ENCODE data around the gene SELPLG.
"Not testable (repeated sequence)": the region's sequence is repeated elsewhere in the genome, so short reads cannot be mapped to it uniquely, and the experiment has no call there.

SELPLG gene

GRCh38 chr12:108620236-108620879, 13.3 kb downstream of the SELPLG start:
- DNase-seq (no peak), ATAC-seq (no peak)
- H3K9me3 Mint-ChIP-seq = peaks cover 6 to 17% of the 10 kb centered on the region in 2 donors
- no peak overlapping the region for H3K27ac Mint-ChIP-seq
- H3K4me1 Mint-ChIP-seq = peaks cover 79% of the 10 kb centered on the region
- no peak overlapping the region for H3K4me3 Mint-ChIP-seq
- H3K27me3 Mint-ChIP-seq = no peaks in the 10 kb centered on the region

DNA sequence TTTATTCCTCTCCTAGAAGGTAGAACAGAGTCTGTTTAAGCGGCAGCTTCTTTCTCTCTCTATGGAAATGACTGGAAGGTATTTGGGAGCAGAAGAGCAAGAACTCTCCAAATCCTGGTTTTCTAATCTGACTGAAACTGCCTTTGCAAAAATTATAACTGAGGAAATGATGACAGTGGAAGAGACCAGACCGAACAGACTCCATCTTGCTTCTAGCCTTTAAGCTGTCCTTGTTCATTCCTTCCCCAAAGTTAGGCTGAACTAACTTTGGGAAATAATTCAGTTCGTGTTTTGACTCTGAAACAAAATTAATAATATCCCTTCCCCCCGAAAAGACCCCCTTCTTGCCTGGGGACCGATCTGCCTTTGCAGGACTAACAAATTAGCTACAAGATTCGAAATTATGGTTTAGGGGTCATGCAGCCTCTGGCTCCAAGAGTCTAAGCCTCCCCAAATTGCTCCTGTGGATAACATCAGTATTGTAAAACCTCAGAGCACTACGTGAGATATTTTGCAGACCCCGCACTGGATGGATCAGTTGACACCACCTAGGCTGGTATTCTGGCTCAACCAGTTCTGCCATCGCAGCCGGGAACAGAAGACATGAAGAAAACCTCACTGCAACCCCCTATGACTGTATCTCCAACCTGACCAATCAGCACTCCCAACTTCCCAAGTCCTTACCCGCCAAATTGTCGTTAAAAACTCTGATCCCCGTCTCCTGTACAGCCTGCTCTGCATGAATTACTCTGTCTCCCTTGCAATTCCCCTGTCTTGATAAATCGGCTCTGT, 14.1 kb downstream of the SELPLG start:
- peaks cover 75% of the 10 kb centered on the region for H3K4me1 Mint-ChIP-seq
- no peak overlapping the region for H3K4me3 Mint-ChIP-seq

GRCh38 chr12:108618953-108619274, 14.8 kb downstream of the SELPLG start:
- not testable (repeated sequence) for H3K27me3 Mint-ChIP-seq, H3K4me3 Mint-ChIP-seq, DNase-seq, ATAC-seq
- Mint-ChIP-seq H3K27ac (peak overlapping the region; percentile 75 to 92), H3K9me3 (peaks cover 6 to 17% of the 10 kb centered on the region in 2 donors), H3K4me1 (peaks cover 79% of the 10 kb centered on the region)

More for the DNA sequence above, 14.1 kb downstream of the SELPLG start:
- Mint-ChIP-seq H3K27me3 (no peaks in the 10 kb centered on the region), H3K27ac (peak overlapping the region in 1 of 2 donors; percentile 11), H3K9me3 (peaks cover 6 to 17% of the 10 kb centered on the region in 2 donors)
- no peak for ATAC-seq
- no peak for DNase-seq

- H3K27me3 Mint-ChIP-seq = no peaks in the 10 kb centered on the region
- peak; percentile 79 to 81 for DNase-seq
- no peak for ATAC-seq
- no peak overlapping the region for H3K4me3 Mint-ChIP-seq
- peaks cover 79% of the 10 kb centered on the region for H3K4me1 Mint-ChIP-seq
- H3K9me3 Mint-ChIP-seq = peaks cover 6 to 11% of the 10 kb centered on the region in 2 donors
- peak overlapping the region; percentile 22 to 75 for H3K27ac Mint-ChIP-seq
Observed at GRCh38 chr12:108618079-108618952, 15.4 kb downstream of the SELPLG start.

GRCh38 chr12:108616941-108617858, 16.5 kb downstream of the SELPLG start:
- Mint-ChIP-seq H3K4me1 (peaks cover 78% of the 10 kb centered on the region), H3K4me3 (peak overlapping the region; percentile 50 to 61), H3K27me3 (no peaks in the 10 kb centered on the region), H3K27ac (peak overlapping the region; percentile 69 to 85), H3K9me3 (peaks cover 6 to 10% of the 10 kb centered on the region in 2 donors)
- ATAC-seq (peak; percentile 96), DNase-seq (peak; percentile 91 to 96)

GRCh38 chr12:108616359-108616758, 17.3 kb downstream of the SELPLG start:
- peak overlapping the region; percentile 69 to 85 for H3K27ac Mint-ChIP-seq
- no peak for DNase-seq
- H3K4me3 Mint-ChIP-seq = peak overlapping the region in 1 of 2 donors; percentile 50
- no peaks in the 10 kb centered on the region for H3K27me3 Mint-ChIP-seq
- peaks cover 6 to 10% of the 10 kb centered on the region in 2 donors for H3K9me3 Mint-ChIP-seq
- ATAC-seq = no peak
- peaks cover 80% of the 10 kb centered on the region for H3K4me1 Mint-ChIP-seq

- Mint-ChIP-seq H3K27me3 (no peaks in the 10 kb centered on the region), H3K9me3 (peaks cover 6 to 10% of the 10 kb centered on the region in 2 donors), H3K27ac (peak overlapping the region in 1 of 2 donors; percentile 85), H3K4me1 (peaks cover 76% of the 10 kb centered on the region), H3K4me3 (no peak overlapping the region)
- ATAC-seq = no peak
- DNase-seq = no peak
Observed at GRCh38 chr12:108615918-108616317, 17.8 kb downstream of the SELPLG start.

DNA sequence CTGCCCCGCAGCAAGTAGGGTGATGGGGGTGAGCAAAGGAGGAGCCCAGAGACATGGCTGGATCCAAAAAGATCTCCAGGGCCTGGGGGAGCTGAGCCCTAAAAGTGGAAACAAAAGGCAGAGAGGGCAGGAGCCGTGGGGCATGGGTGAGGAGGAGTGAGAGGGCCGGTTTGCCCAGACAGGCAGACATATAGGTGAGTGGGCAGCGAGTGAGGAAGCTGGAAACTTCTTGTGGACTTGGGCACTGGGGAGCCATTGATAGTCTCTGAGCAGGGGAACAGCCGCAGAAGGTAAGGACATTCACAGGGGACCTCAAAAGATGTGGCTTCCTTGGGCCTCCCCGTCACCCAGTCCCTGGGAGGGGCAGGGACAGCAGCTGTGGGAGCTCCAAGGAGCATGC, 19.1 kb downstream of the SELPLG start:
- Mint-ChIP-seq H3K4me1 (peaks cover 70% of the 10 kb centered on the region), H3K27ac (peak overlapping the region in 1 of 2 donors; percentile 62), H3K9me3 (peaks cover 6 to 10% of the 10 kb centered on the region in 2 donors)

GRCh38 chr12:108614041-108614440, 19.7 kb downstream of the SELPLG start:
- no peak overlapping the region for H3K4me3 Mint-ChIP-seq
- H3K9me3 Mint-ChIP-seq = peaks cover 6 to 10% of the 10 kb centered on the region in 2 donors
- ATAC-seq (no peak), DNase-seq (no peak)
- peaks cover 64% of the 10 kb centered on the region for H3K4me1 Mint-ChIP-seq
- H3K27me3 Mint-ChIP-seq = no peaks in the 10 kb centered on the region
- H3K27ac Mint-ChIP-seq = peak overlapping the region in 1 of 2 donors; percentile 62

More for the DNA sequence above, 19.1 kb downstream of the SELPLG start:
- ATAC-seq = no peak
- Mint-ChIP-seq H3K27me3 (no peaks in the 10 kb centered on the region), H3K4me3 (no peak overlapping the region)
- no peak for DNase-seq

- H3K4me1 Mint-ChIP-seq = peaks cover 59% of the 10 kb centered on the region
- no peak overlapping the region for H3K27ac Mint-ChIP-seq
- DNase-seq (no peak), ATAC-seq (no peak)
- H3K27me3 Mint-ChIP-seq = no peaks in the 10 kb centered on the region
- H3K4me3 Mint-ChIP-seq = no peak overlapping the region
- peaks cover 6 to 10% of the 10 kb centered on the region in 2 donors for H3K9me3 Mint-ChIP-seq
Observed at GRCh38 chr12:108613548-108613947, 20.1 kb downstream of the SELPLG start.

- Mint-ChIP-seq H3K27me3 (no peaks in the 10 kb centered on the region), H3K27ac (peak overlapping the region in 1 of 2 donors; percentile 27), H3K4me3 (no peak overlapping the region), H3K4me1 (peaks cover 52% of the 10 kb centered on the region), H3K9me3 (peaks cover 6 to 10% of the 10 kb centered on the region in 2 donors)
- DNase-seq (no peak), ATAC-seq (no peak)
Observed at GRCh38 chr12:108612788-108613282, 20.9 kb downstream of the SELPLG start.

GRCh38 chr12:108611884-108612415, 21.7 kb downstream of the SELPLG start:
- no peaks in the 10 kb centered on the region for H3K27me3 Mint-ChIP-seq
- peak; percentile 46 to 57 for DNase-seq
- peaks cover 6 to 10% of the 10 kb centered on the region in 2 donors for H3K9me3 Mint-ChIP-seq
- H3K27ac Mint-ChIP-seq = peak overlapping the region in 1 of 2 donors; percentile 27
- peaks cover 43% of the 10 kb centered on the region for H3K4me1 Mint-ChIP-seq
- peak; percentile 42 for ATAC-seq
- no peak overlapping the region for H3K4me3 Mint-ChIP-seq

DNA sequence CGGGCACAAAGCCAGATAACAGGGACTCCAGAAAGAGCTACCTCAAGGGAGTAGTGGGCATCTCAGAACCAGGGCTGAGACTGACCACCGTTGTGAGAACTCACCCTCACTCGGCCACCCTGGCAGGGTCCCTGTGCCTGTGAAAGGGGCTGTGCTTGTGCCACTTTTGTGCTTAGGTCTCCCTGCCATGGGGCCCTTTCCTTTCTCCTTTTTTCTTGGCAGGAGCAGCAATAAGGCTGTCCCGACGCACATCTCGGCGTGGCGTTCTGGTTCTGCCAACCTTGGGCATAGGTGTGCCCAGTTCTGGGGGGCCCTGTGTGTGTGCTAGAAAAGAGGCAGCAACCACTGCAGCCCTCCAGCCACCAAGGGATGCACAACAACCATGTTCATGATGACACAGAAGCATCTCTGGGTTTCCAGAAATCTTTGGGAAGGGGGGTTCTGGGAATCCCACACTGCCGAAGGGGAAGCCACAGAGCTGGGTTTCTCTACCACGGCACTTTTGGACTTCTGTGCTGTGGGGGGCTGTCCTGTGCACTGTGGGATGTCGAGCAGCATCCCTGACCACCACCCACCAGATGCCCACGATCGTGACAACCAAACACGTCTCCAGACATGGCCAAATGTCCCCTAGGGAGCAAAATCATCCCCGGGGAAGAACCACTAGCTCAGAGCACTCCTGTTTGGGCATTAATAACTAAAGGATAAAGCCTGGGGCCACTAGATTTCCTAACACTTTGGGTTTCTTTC, 22.7 kb downstream of the SELPLG start:
- H3K27ac Mint-ChIP-seq = no peak overlapping the region
- H3K4me1 Mint-ChIP-seq = peaks cover 34% of the 10 kb centered on the region
- peaks cover under 1 to 2% of the 10 kb centered on the region in 2 donors for H3K9me3 Mint-ChIP-seq
- no peak overlapping the region for H3K4me3 Mint-ChIP-seq
- DNase-seq = no peak
- H3K27me3 Mint-ChIP-seq = no peaks in the 10 kb centered on the region
- ATAC-seq = no peak

Measured in stimulated activated naive CD8-positive, alpha-beta T cell treated with anti-CD3 and anti-CD28 coated beads, Interleukin-15, amount 100 ng/mL, for 72 hours (primary cell).